ENCODE measurements around the gene SETD2.
"Not testable (repeated sequence)": the region's sequence is repeated elsewhere in the genome, so short reads cannot be mapped to it uniquely, and the experiment has no call there.

The SETD2 gene

GRCh38 chr3:47134311-47134710 is 29.6 kb downstream of the SETD2 start:
- DNase-seq (ENCODE audit: insufficient read length) (no peak), FAIRE-seq (peak; percentile 5)
- TF ChIP-seq TAF1 (IDR thresholded peaks at IDR 0.05; ENCODE audit: borderline replicate concordance, low read depth, low read length) (no peak), POLR2A (IDR thresholded peaks at IDR 0.05; ENCODE audit: low read depth, low read length) (no peak), POLR2AphosphoS5 (IDR thresholded peaks at IDR 0.05; ENCODE audit: low read depth, low read length) (no peak)

- FAIRE-seq (no peak), DNase-seq (ENCODE audit: insufficient read length) (no peak)
- TF ChIP-seq TAF1 (IDR thresholded peaks at IDR 0.05; ENCODE audit: borderline replicate concordance, low read depth, low read length) (no peak), POLR2AphosphoS5 (IDR thresholded peaks at IDR 0.05; ENCODE audit: low read depth, low read length) (no peak), POLR2A (IDR thresholded peaks at IDR 0.05; ENCODE audit: low read depth, low read length) (no peak)
Measured at GRCh38 chr3:47133641-47134040, 30.3 kb downstream of the SETD2 start.

- TF ChIP-seq POLR2A (IDR thresholded peaks at IDR 0.05; ENCODE audit: low read depth, low read length): no peak
- no peak for TF ChIP-seq TAF1 (IDR thresholded peaks at IDR 0.05; ENCODE audit: borderline replicate concordance, low read depth, low read length)
- no peak for TF ChIP-seq POLR2AphosphoS5 (IDR thresholded peaks at IDR 0.05; ENCODE audit: low read depth, low read length)
- FAIRE-seq (no peak), DNase-seq (ENCODE audit: insufficient read length) (no peak)
Measured at GRCh38 chr3:47130557-47130956, 33.4 kb downstream of the SETD2 start.

- FAIRE-seq: peak; percentile 75
- no peak for DNase-seq (ENCODE audit: insufficient read length)
- TF ChIP-seq POLR2AphosphoS5 (IDR thresholded peaks at IDR 0.05; ENCODE audit: low read depth, low read length) (no peak), POLR2A (IDR thresholded peaks at IDR 0.05; ENCODE audit: low read depth, low read length) (no peak), TAF1 (IDR thresholded peaks at IDR 0.05; ENCODE audit: borderline replicate concordance, low read depth, low read length) (no peak)
Measured at GRCh38 chr3:47128137-47128536, 35.8 kb downstream of the SETD2 start.

- FAIRE-seq: no peak
- DNase-seq (ENCODE audit: insufficient read length): no peak
- TF ChIP-seq POLR2A (IDR thresholded peaks at IDR 0.05; ENCODE audit: low read depth, low read length) (no peak), POLR2AphosphoS5 (IDR thresholded peaks at IDR 0.05; ENCODE audit: low read depth, low read length) (no peak), TAF1 (IDR thresholded peaks at IDR 0.05; ENCODE audit: borderline replicate concordance, low read depth, low read length) (no peak)
Measured at GRCh38 chr3:47123857-47124256, 40.1 kb downstream of the SETD2 start.

GRCh38 chr3:47121409-47121808 is 42.5 kb downstream of the SETD2 start:
- FAIRE-seq: no peak
- DNase-seq (ENCODE audit: insufficient read length): no peak
- TF ChIP-seq TAF1 (IDR thresholded peaks at IDR 0.05; ENCODE audit: borderline replicate concordance, low read depth, low read length) (no peak), POLR2A (IDR thresholded peaks at IDR 0.05; ENCODE audit: low read depth, low read length) (no peak), POLR2AphosphoS5 (IDR thresholded peaks at IDR 0.05; ENCODE audit: low read depth, low read length) (no peak)

GRCh38 chr3:47120138-47120537 is 43.8 kb downstream of the SETD2 start:
- no peak for FAIRE-seq
- no peak for DNase-seq (ENCODE audit: insufficient read length)
- TF ChIP-seq POLR2AphosphoS5 (IDR thresholded peaks at IDR 0.05; ENCODE audit: low read depth, low read length) (no peak), TAF1 (IDR thresholded peaks at IDR 0.05; ENCODE audit: borderline replicate concordance, low read depth, low read length) (no peak), POLR2A (IDR thresholded peaks at IDR 0.05; ENCODE audit: low read depth, low read length) (no peak)

GRCh38 chr3:47119387-47119786 is 44.5 kb downstream of the SETD2 start:
- not testable (repeated sequence) for FAIRE-seq; DNase-seq (ENCODE audit: insufficient read length)

- TF ChIP-seq POLR2A (IDR thresholded peaks at IDR 0.05; ENCODE audit: low read depth, low read length) (no peak), POLR2AphosphoS5 (IDR thresholded peaks at IDR 0.05; ENCODE audit: low read depth, low read length) (no peak), TAF1 (IDR thresholded peaks at IDR 0.05; ENCODE audit: borderline replicate concordance, low read depth, low read length) (no peak)
- DNase-seq (ENCODE audit: insufficient read length): no peak
- FAIRE-seq: no peak
Measured at GRCh38 chr3:47117807-47118364, 46.0 kb downstream of the SETD2 start.

- not testable (repeated sequence) for FAIRE-seq; DNase-seq (ENCODE audit: insufficient read length)
Measured at GRCh38 chr3:47115524-47115923, 48.4 kb downstream of the SETD2 start.

GRCh38 chr3:47113669-47114365 is 50.1 kb downstream of the SETD2 start:
- no peak for FAIRE-seq
- TF ChIP-seq POLR2AphosphoS5 (IDR thresholded peaks at IDR 0.05; ENCODE audit: low read depth, low read length) (no peak), TAF1 (IDR thresholded peaks at IDR 0.05; ENCODE audit: borderline replicate concordance, low read depth, low read length) (no peak), POLR2A (IDR thresholded peaks at IDR 0.05; ENCODE audit: low read depth, low read length) (no peak)
- DNase-seq (ENCODE audit: insufficient read length): no peak

- DNase-seq (ENCODE audit: insufficient read length): no peak
- TF ChIP-seq TAF1 (IDR thresholded peaks at IDR 0.05; ENCODE audit: borderline replicate concordance, low read depth, low read length) (no peak), POLR2A (IDR thresholded peaks at IDR 0.05; ENCODE audit: low read depth, low read length) (no peak), POLR2AphosphoS5 (IDR thresholded peaks at IDR 0.05; ENCODE audit: low read depth, low read length) (no peak)
- FAIRE-seq: no peak
Measured at GRCh38 chr3:47112997-47113396, 50.9 kb downstream of the SETD2 start.

Measured in GM12892 (cell line).